Keratinocyte (primary cell): ENCODE measurements around the gene KCNQ2.

Source experiments
- CTCF ChIP-seq, 3 experiments: IDR thresholded peaks in 1 of 3; conservative IDR thresholded peaks in 1 of 3; optimal IDR thresholded peaks in 1 of 3; 2 replicates in 2 of 3; 3 replicates in 1 of 3; pipeline versions ENCODE3 to v1.5.1; 2011; ENCODE audit warnings: low read length in 3 of 3, mild to moderate bottlenecking in 3 of 3, moderate library complexity in 2 of 3, control low read depth in 1 of 3, inconsistent platforms in 1 of 3; ENCODE audit not compliant: insufficient read depth in 2 of 3; ENCODE audit errors: extremely low read depth in 1 of 3
- EZH2 ChIP-seq: IDR thresholded peaks from one replicate; pipeline ENCODE4 v1.6.1; 2012; ENCODE audit warnings: inconsistent platforms, mild to moderate bottlenecking, low read length, moderate library complexity

GRCh38 chr20:63499338-63499969, 27.0 kb upstream of the KCNQ2 start:
- TF ChIP-seq EZH2 (peak; percentile 73), CTCF (optimal IDR thresholded peaks at IDR 0.05 in 1 of 3, IDR thresholded peaks at IDR 0.05 in 1 of 3, conservative IDR thresholded peaks at IDR 0.05 in 1 of 3; ENCODE audit: extremely low read depth in 1 of 3, insufficient read depth in 2 of 3, low read length in 3 of 3) (no peak)
